ENCODE data around the gene NDUFA13. TPM values are rescaled to one million over a fixed set of nuclear protein-coding genes. Genes with fewer than 3 reads are reported as not detected.

NDUFA13 gene
- total and polyA plus RNA-seq, 2 experiments from 2014 or later = 80.4 to 615 TPM

- Histone ChIP-seq H3K4me3 (no peak overlapping the region), H3K9me3 (ENCODE audit: low read depth) (no peaks in the 10 kb centered on the region), H3K4me2 (no peak overlapping the region), H3K9me2 (replicated peaks; ENCODE audit: insufficient read depth) (no peaks in the 10 kb centered on the region), H3K36me3 (replicated peaks; ENCODE audit: insufficient read depth, low read depth) (no peaks in the 10 kb centered on the region), H3K27ac (no peak overlapping the region), H2AFZ (no peak overlapping the region), H3K79me2 (peaks cover 16% of the 10 kb centered on the region), H3K4me1 (ENCODE audit: insufficient read depth) (peaks cover 28% of the 10 kb centered on the region), H3K27me3 (no peaks in the 10 kb centered on the region), H4K20me1 (ENCODE audit: insufficient read depth, poor library complexity, severe bottlenecking) (no peaks in the 10 kb centered on the region)
- DNase-seq (ENCODE audit: low spot score) = no peak
- no peak for TF ChIP-seq CTCF (IDR thresholded peaks at IDR 0.05; ENCODE audit: poor library complexity)
- no peak for TF ChIP-seq EZH2phosphoT487 (IDR thresholded peaks at IDR 0.05; ENCODE audit: low read depth, severe bottlenecking, unreplicated experiment)
- no peak for TF ChIP-seq EZH2 (IDR thresholded peaks at IDR 0.05; ENCODE audit: borderline replicate concordance)
- WGBS (ENCODE audit: low lambda C conversion rate, missing lambda C conversion rate) = 95% methylated on average over 21 of the region's 21 CpGs
These were observed 23.9 kb upstream of the NDUFA13 start for GRCh38 chr19:19492026-19492610.

- TF ChIP-seq EZH2 (IDR thresholded peaks at IDR 0.05; ENCODE audit: borderline replicate concordance) = no peak
- TF ChIP-seq CTCF (IDR thresholded peaks at IDR 0.05; ENCODE audit: poor library complexity) = no peak
- no peak for TF ChIP-seq EZH2phosphoT487 (IDR thresholded peaks at IDR 0.05; ENCODE audit: low read depth, severe bottlenecking, unreplicated experiment)
- no peak overlapping the region for H3K4me2 ChIP-seq
- no peak overlapping the region for H3K4me3 ChIP-seq
- no peaks in the 10 kb centered on the region for H3K9me2 ChIP-seq (replicated peaks; ENCODE audit: insufficient read depth)
- no peaks in the 10 kb centered on the region for H3K9me3 ChIP-seq (ENCODE audit: low read depth)
- peaks cover 11% of the 10 kb centered on the region for H3K4me1 ChIP-seq (ENCODE audit: insufficient read depth)
- no peaks in the 10 kb centered on the region for H3K27me3 ChIP-seq
- no peaks in the 10 kb centered on the region for H3K36me3 ChIP-seq (replicated peaks; ENCODE audit: insufficient read depth, low read depth)
- no peak overlapping the region for H3K27ac ChIP-seq
- 98% methylated on average over 15 of the region's 15 CpGs for WGBS (ENCODE audit: low lambda C conversion rate, missing lambda C conversion rate)
- DNase-seq (ENCODE audit: low spot score) = no peak
- H2AFZ ChIP-seq = no peak overlapping the region
- peaks cover 10% of the 10 kb centered on the region for H3K79me2 ChIP-seq
- no peaks in the 10 kb centered on the region for H4K20me1 ChIP-seq (ENCODE audit: insufficient read depth, poor library complexity, severe bottlenecking)
These were observed 22.0 kb upstream of the NDUFA13 start for GRCh38 chr19:19493841-19494546.

GRCh38 chr19:19495614-19496603 lies 20.1 kb upstream of the NDUFA13 start:
- Histone ChIP-seq H4K20me1 (ENCODE audit: insufficient read depth, poor library complexity, severe bottlenecking) (no peaks in the 10 kb centered on the region), H3K9me3 (ENCODE audit: low read depth) (no peaks in the 10 kb centered on the region), H3K27ac (no peak overlapping the region), H3K4me3 (no peak overlapping the region), H3K4me2 (no peak overlapping the region), H3K27me3 (no peaks in the 10 kb centered on the region), H3K9me2 (replicated peaks; ENCODE audit: insufficient read depth) (no peaks in the 10 kb centered on the region), H3K79me2 (peaks cover 5% of the 10 kb centered on the region), H3K36me3 (replicated peaks; ENCODE audit: insufficient read depth, low read depth) (no peaks in the 10 kb centered on the region), H2AFZ (no peak overlapping the region), H3K4me1 (ENCODE audit: insufficient read depth) (no peaks in the 10 kb centered on the region)
- TF ChIP-seq EZH2phosphoT487 (IDR thresholded peaks at IDR 0.05; ENCODE audit: low read depth, severe bottlenecking, unreplicated experiment) (no peak), EZH2 (IDR thresholded peaks at IDR 0.05; ENCODE audit: borderline replicate concordance) (no peak), CTCF (IDR thresholded peaks at IDR 0.05; ENCODE audit: poor library complexity) (no peak)
- no peak for DNase-seq (ENCODE audit: low spot score)
- 95% methylated on average over 28 of the region's 30 CpGs for WGBS (ENCODE audit: low lambda C conversion rate, missing lambda C conversion rate)

All from hepatocyte (in vitro differentiated cells).